Transverse colon (tissue), 4 donors: ENCODE results near the gene PNKP. TPM values are rescaled to one million over a fixed set of nuclear protein-coding genes. Genes with fewer than 3 reads are reported as not detected.

Source experiments
- DNase-seq: peaks from one replicate; pipeline ENCODE4 v3.0.0-alpha.2; 2019
- H3K27ac ChIP-seq, 4 donors: fragments of 200-600 bp; sonication (generic); 2 replicates each; pipeline ENCODE4 v1.5.1; 2016 to 2018; ENCODE audit warnings: inconsistent platforms in 4 of 4
- H3K27me3 ChIP-seq: fragments of 200-600 bp; sonication (generic); 2 replicates; pipeline ENCODE4 v1.5.1; 2017; ENCODE audit warnings: inconsistent platforms
- H3K36me3 ChIP-seq, 4 donors: fragments of 200-600 bp; sonication (generic); 2 replicates each; pipeline ENCODE4 v1.5.1; 2017 to 2019; ENCODE audit warnings: inconsistent platforms in 4 of 4
- H3K4me1 ChIP-seq, 4 donors: fragments of 200-600 bp; sonication (generic); 2 replicates each; pipeline ENCODE4 v1.5.1; 2017 to 2020; ENCODE audit warnings: inconsistent platforms in 4 of 4
- H3K4me3 ChIP-seq, 4 donors: fragments of 200-600 bp; sonication (generic); 1 replicate in 1 of 4; 2 replicates in 3 of 4; pipeline versions ENCODE4 v1.5.1 to v1.6.1; 2017 to 2019; ENCODE audit warnings: inconsistent platforms in 4 of 4
- H3K9me3 ChIP-seq, 2 donors: fragments of 200-600 bp; sonication (generic); 2 replicates each; pipeline ENCODE4 v1.5.1; 2017 to 2019; ENCODE audit warnings: inconsistent platforms in 2 of 2
- EP300 ChIP-seq: sonication (generic); formaldehyde crosslinking; IDR thresholded peaks from one replicate; pipeline ENCODE4 v1.6.1; 2017; ENCODE audit warnings: antibody characterized with exemption, low read depth
- POLR2A ChIP-seq: fragments of 450-650 bp; IDR thresholded peaks from one replicate; pipeline ENCODE4 v1.6.1; 2016; ENCODE audit warnings: antibody characterized with exemption, mild to moderate bottlenecking, moderate library complexity
- POLR2AphosphoS5 ChIP-seq, 3 donors: sonication (generic); formaldehyde crosslinking; IDR thresholded peaks; one replicate each; pipeline ENCODE4 v1.6.1; 2016; ENCODE audit warnings: antibody characterized with exemption in 3 of 3
- WGBS, 2 donors: methylation state at CpG; one replicate each; pipeline ENCODE4 v1.1.5; 2018; ENCODE audit warnings: low coverage in 1 of 2; 5-methylcytosine and 5-hydroxymethylcytosine counted together
- in situ Hi-C, 4 donors: fragments of 200-750 bp; cut with MboI; loops; one replicate each; pipeline versions ENCODE4 v1.15.0 to v1.15.1; 2017; ENCODE audit warnings: low sequenced_read_pairs in 3 of 4, low pct_ligation_motif_present in 1 of 4, low pct_unique_long_range_greater_than_20kb in 1 of 4
- intact Hi-C: fragments of 100-400 bp; cut with DNase I; formaldehyde crosslinking; loops from one replicate; pipeline ENCODE4 v1.15.1; 2023; ENCODE audit warnings: low total_unique reads
- total RNA-seq, 4 donors: library from RNA; depleted of rRNA; stranded (reverse); fragments of >200 nt; gene quantifications; one replicate each; pipeline ENCODE4 v1.1.0, GENCODE V29; 2016
- TF ChIP-seq, protein P1 (sequence below), 5 experiments: fragments of 200-600 bp in 3 of 5; fragments of 450-650 bp in 2 of 5; sonication (generic) in 3 of 5; IDR thresholded peaks; 1 replicate in 2 of 5; 2 replicates in 3 of 5; pipeline ENCODE4 v1.5.1; 2016 to 2017; ENCODE audit warnings: antibody characterized with exemption in 5 of 5, inconsistent platforms in 3 of 5, mild to moderate bottlenecking in 2 of 5, moderate library complexity in 1 of 5

The PNKP gene
- total RNA-seq, 4 donors from 2014 or later, result 60.8 to 128 (median 99.6) TPM

DNA sequence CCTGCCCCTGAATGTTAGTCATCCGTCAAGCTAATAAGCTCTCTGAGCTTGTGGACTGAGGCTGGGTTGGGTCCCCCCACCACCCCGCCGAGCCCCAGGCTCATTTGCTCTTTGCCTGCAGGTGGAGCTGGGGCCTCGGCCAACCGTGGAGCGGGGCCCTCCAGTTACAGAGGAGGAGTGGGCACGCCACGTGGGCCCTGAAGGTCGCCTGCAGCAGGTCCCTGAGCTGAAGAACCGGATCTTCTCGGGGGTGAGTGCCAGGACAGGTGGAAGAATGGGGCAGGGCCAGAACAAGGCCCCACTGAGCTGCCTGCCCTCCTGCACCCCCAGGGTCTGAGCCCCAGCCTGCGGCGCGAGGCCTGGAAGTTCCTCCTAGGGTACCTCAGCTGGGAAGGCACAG is 15.3 kb upstream of the PNKP start:
- H3K9me3 ChIP-seq, result no peaks in the 10 kb centered on the region
- 97% methylated on average over 13 of the region's 14 CpGs; no CpG with 5 or more reads in 1 of the 2 donors for WGBS, 2 donors
- TF ChIP-seq, protein P1, sequence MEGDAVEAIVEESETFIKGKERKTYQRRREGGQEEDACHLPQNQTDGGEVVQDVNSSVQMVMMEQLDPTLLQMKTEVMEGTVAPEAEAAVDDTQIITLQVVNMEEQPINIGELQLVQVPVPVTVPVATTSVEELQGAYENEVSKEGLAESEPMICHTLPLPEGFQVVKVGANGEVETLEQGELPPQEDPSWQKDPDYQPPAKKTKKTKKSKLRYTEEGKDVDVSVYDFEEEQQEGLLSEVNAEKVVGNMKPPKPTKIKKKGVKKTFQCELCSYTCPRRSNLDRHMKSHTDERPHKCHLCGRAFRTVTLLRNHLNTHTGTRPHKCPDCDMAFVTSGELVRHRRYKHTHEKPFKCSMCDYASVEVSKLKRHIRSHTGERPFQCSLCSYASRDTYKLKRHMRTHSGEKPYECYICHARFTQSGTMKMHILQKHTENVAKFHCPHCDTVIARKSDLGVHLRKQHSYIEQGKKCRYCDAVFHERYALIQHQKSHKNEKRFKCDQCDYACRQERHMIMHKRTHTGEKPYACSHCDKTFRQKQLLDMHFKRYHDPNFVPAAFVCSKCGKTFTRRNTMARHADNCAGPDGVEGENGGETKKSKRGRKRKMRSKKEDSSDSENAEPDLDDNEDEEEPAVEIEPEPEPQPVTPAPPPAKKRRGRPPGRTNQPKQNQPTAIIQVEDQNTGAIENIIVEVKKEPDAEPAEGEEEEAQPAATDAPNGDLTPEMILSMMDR (IDR thresholded peaks at IDR 0.05), result no peak
- no peak for TF ChIP-seq EP300
- no peak for TF ChIP-seq POLR2A
- no peak for TF ChIP-seq POLR2AphosphoS5 (IDR thresholded peaks at IDR 0.05)
- no peaks in the 10 kb centered on the region for H3K27me3 ChIP-seq
- in situ Hi-C loops, result no loop called here
- peaks cover 7 to 14% (median 7%) of the 10 kb centered on the region in 4 donors for H3K4me1 ChIP-seq
- no peak overlapping the region for H3K4me3 ChIP-seq
- no peak for DNase-seq
- intact Hi-C loops, result loop anchor here (5.0 kb wide), 1 partner anchor 620 kb away; no protein-coding TSS in a partner anchor
- H3K36me3 ChIP-seq, result peaks cover 0 to 50% (median 27%) of the 10 kb centered on the region in 4 donors
- no peak overlapping the region for H3K27ac ChIP-seq

DNA sequence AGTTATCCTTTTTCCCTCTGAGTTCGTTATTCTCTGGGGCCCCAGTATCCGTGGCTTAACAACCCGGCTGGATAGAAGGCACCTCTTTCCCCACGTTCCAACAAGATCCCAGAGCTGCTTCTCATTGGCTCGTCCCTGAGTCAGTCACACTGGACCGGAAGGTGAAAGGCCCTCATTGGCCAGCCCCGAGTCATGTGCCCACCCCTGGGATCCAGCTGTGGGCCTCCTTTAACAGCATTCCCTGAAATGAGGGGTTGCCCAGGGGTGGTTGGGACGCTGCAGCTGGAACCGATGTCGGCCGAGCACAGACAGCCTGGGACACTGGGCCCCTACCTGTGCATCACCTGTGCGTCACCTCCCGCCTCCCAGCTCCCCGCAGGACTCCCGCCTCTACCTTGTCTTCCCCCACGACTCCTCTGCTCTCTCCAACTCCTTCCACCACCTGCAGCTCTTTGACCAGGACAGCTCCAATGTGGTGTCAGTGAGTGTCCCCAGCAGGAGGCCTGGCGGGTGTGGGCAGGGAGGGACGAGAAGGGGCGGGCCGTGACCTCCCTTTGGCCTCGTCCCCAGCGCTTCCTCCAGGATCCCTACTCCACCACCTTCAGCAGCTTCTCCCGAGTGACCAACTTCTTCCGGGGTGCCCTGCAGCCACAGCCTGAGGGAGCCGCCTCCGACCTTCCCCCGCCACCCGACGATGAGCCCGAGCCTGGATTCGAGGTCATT is 14.5 kb upstream of the PNKP start:
- no peak overlapping the region for H3K27ac ChIP-seq
- 88 to 92% methylated on average over 12 to 29 of the region's 31 CpGs for WGBS, 2 donors
- in situ Hi-C loops (no loop called here), intact Hi-C loops (loop anchor here (5.0 kb wide), 1 partner anchor 620 kb away; no protein-coding TSS in a partner anchor)
- H3K9me3 ChIP-seq, result no peaks in the 10 kb centered on the region
- H3K4me1 ChIP-seq, result peaks cover 7 to 11% (median 7%) of the 10 kb centered on the region in 4 donors
- DNase-seq, result no peak
- no peak overlapping the region for H3K4me3 ChIP-seq
- no peaks in the 10 kb centered on the region for H3K27me3 ChIP-seq
- H3K36me3 ChIP-seq, result peaks cover 0 to 50% (median 27%) of the 10 kb centered on the region in 4 donors
- TF ChIP-seq, protein P1 (IDR thresholded peaks at IDR 0.05), result no peak

DNA sequence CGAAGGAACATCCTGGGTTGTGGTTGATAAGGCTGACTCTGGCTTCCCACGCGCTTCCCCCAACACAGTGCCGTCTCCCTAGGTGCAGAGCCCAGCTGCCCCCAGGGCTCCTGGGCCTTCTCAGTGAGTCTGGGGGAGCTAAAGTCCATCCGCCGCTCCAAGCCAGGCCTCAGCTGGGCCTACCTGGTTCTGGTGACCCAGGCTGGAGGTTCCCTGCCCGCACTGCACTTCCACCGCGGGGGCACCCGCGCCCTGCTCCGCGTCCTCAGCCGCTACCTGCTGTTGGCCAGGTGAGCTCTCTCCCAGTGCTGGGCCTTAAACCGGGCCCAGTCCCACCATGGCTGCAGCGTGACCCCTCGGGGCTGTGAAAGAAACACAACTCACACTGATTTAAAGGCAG is 13.8 kb upstream of the PNKP start:
- no peaks in the 10 kb centered on the region for H3K27me3 ChIP-seq
- no peaks in the 10 kb centered on the region for H3K9me3 ChIP-seq
- TF ChIP-seq POLR2A (no peak), EP300 (no peak), POLR2AphosphoS5 (IDR thresholded peaks at IDR 0.05) (no peak)
- TF ChIP-seq, protein P1 (IDR thresholded peaks at IDR 0.05), result no peak
- whole genome bisulfite sequencing, 2 donors, result 93% methylated on average over 3 to 17 of the region's 17 CpGs
- H3K4me1 ChIP-seq, result peaks cover 7 to 11% (median 7%) of the 10 kb centered on the region in 4 donors
- H3K4me3 ChIP-seq, result no peak overlapping the region
- no peak overlapping the region for H3K27ac ChIP-seq
- in situ Hi-C loops, result no loop called here
- DNase-seq, result peak; percentile 6
- intact Hi-C loops, result loop anchor here (5.0 kb wide), 1 partner anchor 621 kb away; no protein-coding TSS in a partner anchor
- H3K36me3 ChIP-seq, result peaks cover 0 to 50% (median 27%) of the 10 kb centered on the region in 4 donors

DNA sequence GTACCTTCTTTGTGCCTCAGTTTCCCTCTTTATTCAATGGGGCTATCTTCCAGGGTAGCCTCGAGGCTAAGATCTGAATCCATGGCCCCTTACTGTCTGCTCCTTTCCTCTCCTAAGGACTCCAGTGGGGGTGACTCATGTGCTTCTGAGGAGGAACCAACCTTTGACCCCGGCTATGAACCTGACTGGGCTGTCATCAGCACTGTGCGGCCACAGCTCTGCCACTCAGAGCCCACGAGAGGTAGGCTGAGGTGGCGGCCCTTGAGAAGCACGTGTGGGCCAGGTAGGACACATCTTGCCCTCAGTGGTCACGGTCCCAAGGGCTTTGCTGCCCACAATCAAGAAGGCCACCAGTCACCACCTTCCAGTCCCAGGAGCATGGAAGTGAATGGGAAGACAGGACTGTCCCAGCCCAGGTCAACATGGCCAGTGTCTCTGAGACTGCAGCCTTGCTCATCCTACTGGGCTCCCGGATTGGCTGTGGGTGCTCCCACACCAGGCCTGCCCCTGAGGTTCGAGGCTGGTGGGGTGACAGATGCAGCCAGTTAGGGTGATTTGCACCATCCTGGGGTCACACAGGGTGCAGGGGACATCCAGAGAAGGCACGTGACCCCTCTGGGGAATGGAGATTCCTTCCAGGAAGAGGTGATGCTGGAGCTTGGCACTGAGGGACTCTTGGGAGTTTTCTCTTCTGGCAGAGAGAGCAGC is 12.9 kb upstream of the PNKP start:
- H3K27ac ChIP-seq, result no peak overlapping the region
- TF ChIP-seq POLR2AphosphoS5 (IDR thresholded peaks at IDR 0.05), result no peak
- TF ChIP-seq POLR2A, result no peak
- TF ChIP-seq, protein P1 (IDR thresholded peaks at IDR 0.05), result no peak
- TF ChIP-seq EP300, result no peak
- H3K27me3 ChIP-seq, result no peaks in the 10 kb centered on the region
- H3K4me3 ChIP-seq, result no peak overlapping the region
- in situ Hi-C loops (no loop called here), intact Hi-C loops (loop anchor here (5.0 kb wide), 1 partner anchor 622 kb away; no protein-coding TSS in a partner anchor)
- H3K9me3 ChIP-seq, result no peaks in the 10 kb centered on the region
- 80 to 91% methylated on average over 1 to 10 of the region's 10 CpGs for WGBS, 2 donors
- DNase-seq, result no peak
- H3K4me1 ChIP-seq, result peaks cover 8 to 18% (median 13%) of the 10 kb centered on the region in 4 donors
- peaks cover 0 to 50% (median 27%) of the 10 kb centered on the region in 4 donors for H3K36me3 ChIP-seq
